NOMO-1 (cell line): Measurements from ENCODE around the gene DCLK1.

Source experiments
- DNase-seq, 2 experiments: peaks; one replicate each; lab custom pipeline; 2025; ENCODE audit not compliant: unreplicated experiment in 2 of 2; lab: John Stamatoyannopoulos, UW

The DCLK1 gene

DNA sequence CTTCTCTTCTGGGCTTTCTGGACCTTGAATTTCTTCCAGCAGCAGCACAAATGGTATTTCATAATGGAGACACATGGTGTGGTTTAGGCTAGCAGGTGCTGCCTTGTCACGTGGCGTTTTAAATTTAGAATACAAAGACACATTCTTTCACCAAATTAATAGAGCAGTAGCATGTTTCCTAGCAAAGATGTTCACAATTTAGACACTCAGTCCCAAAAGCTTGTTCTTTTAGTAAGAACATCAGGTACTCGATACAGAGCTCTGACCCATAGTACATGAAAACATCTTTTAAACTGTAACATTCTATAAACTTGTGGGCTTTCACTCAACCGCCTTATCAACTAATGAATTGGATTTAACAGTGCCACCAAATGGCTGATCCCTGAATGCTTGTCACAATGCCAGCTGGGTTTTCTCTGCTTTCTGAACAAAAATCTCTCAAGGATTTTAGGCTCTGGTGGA lies 290.1 kb downstream of the DCLK1 start:
- DNase-seq, result no peak

- no peak for DNase-seq
Observed at GRCh38 chr13:35839806-35840205, 291.4 kb downstream of the DCLK1 start.

DNA sequence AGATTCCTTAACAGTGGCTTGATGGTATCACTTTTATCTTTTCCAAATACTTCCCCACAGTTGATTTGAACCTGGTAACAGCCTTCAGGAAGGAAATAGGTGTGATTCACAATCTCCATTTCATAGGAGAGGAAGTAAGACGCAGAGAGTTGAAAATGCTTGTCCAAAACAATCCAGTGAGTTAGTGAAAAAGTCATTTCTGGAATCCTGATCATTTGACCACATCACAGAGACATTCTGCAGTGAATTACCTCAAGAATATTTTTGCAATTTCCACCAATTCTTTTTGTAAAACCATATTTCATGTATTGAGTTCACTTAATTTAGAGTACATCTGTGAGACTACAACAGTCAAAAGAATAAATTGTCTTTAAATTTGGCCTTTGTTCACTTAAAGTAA lies 292.8 kb downstream of the DCLK1 start:
- DNase-seq, result no peak

- no peak for DNase-seq
Observed at GRCh38 chr13:35836446-35836845, 294.7 kb downstream of the DCLK1 start.

GRCh38 chr13:35835989-35836388 lies 295.2 kb downstream of the DCLK1 start:
- DNase-seq, result no peak

GRCh38 chr13:35833608-35834275 lies 297.4 kb downstream of the DCLK1 start:
- no peak for DNase-seq

- DNase-seq, result no peak
Observed at GRCh38 chr13:35833031-35833430, 298.2 kb downstream of the DCLK1 start.

GRCh38 chr13:35832551-35832950 lies 298.6 kb downstream of the DCLK1 start:
- no peak for DNase-seq

DNA sequence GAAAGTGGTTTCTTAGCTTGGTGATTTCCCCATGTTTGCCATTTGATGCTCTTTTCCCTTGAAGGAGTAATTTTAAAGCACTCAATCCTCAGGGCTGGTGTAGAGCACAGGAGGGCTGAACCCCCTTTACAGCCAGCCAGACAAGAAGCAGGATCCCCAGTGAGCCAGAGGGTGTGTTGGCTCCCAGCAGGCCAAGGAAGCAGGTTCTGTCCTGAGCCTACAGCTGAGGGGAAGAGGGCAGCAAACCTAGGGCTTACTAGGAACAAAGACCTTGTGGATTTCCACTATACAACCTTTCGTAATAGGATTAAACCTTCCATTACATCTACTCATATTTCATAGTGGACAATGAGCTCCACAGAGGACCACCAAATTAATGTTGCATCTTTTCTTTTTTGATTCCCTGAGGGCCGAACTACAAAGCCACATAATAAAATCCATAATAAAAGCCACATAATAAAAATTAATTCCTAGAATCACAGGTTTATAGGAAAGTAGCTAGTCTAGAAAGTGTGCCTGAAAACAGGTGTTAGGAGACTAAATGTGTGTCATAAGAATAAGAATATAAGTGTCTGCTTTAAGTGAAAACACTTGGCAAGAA lies 300.2 kb downstream of the DCLK1 start:
- no peak for DNase-seq

- no peak for DNase-seq
Observed at GRCh38 chr13:35826626-35827254, 304.4 kb downstream of the DCLK1 start.

DNA sequence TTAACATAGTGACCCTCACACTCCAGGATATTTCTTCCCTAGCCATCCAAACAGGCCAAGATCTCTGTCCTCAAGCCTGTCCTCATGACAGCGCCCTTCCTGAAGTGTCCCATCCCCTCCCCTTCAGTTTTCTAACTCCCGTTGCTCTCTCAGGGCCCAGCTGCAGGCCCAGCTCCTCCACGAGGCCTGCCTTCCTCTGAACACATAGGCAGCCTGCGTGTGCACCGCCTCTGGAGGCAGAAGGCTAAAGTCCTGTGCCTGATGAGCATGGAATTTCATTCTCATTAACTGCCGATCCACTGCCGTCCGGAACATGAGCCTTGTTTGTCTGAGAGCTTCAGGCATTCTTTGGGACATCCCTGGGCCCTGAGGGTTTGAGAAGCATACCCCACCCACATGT lies 306.4 kb downstream of the DCLK1 start:
- no peak for DNase-seq

GRCh38 chr13:35824395-35824794 lies 306.8 kb downstream of the DCLK1 start:
- no peak for DNase-seq

- DNase-seq, result no peak
Observed at GRCh38 chr13:35822666-35823065, 308.5 kb downstream of the DCLK1 start.

- DNase-seq, result no peak
Observed at GRCh38 chr13:35818633-35819067, 312.5 kb downstream of the DCLK1 start.

DNA sequence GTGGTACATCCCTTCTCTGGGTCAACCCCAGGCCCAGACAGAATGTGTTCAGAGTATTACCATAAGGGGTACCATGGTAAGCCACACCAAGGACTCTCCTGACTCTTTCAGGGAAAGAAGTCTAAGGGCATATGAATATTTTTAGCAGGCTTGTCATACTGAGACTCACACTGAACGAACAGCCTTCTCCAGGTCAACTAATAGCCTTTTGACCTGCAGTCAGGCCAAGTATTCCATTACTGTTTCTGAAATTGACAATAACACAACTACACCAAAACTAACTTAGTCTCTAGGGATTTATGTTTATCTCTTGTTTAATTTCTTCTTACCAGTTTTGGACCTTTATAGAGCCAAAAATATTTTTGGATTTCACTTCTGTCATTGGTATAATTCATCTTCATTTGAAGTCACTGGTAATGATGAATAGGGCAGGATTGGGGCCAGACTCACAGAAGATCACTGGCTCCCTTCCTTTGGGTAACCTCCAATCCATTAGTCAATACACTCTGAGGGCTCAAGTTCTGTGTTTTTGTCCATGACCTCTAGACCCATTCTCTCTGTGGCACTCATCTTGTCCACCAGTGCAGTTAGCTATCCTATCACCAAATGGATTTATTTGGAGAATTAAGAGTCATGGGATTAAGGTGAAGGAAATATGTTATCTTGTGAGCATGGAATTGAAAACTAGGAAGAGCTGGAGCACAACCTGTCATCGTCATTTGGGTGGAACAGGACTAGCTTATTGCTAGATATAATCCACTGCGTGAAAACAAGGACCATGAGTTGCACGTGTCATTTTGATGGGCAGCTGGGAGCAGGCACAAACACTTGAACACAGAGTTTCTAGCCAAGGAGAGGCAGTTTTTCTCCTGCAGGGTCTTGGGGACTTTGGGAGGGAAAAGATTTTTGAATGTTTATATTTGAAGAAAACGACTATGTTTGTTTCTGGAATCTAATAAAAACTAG lies 313.3 kb downstream of the DCLK1 start:
- no peak for DNase-seq

GRCh38 chr13:35814605-35815011 lies 316.6 kb downstream of the DCLK1 start:
- no peak for DNase-seq

- DNase-seq, result no peak
Observed at GRCh38 chr13:35812736-35813135, 318.4 kb downstream of the DCLK1 start.

DNA sequence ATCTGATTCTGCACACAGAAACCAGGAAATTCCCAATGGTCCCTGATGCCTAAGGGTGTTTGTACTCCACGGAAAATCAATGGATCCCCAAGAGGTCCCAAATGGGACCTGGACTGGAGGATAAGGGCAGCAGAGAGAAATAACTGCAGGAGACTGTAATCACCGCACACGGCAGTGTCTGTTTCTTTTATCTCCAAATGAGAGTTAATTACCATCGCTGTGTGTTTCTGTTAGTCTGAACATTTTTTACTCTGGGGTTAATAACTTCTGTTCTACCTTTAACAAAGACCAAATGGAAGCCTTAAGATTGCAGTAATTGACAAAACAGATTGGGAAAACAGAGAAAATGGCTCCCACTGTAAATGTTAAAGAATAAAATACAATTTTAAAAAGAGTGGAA lies 320.9 kb downstream of the DCLK1 start:
- no peak for DNase-seq

- DNase-seq, result no peak
Observed at GRCh38 chr13:35808846-35809245, 322.3 kb downstream of the DCLK1 start.

- no peak for DNase-seq
Observed at GRCh38 chr13:35804901-35805300, 326.3 kb downstream of the DCLK1 start.

DNA sequence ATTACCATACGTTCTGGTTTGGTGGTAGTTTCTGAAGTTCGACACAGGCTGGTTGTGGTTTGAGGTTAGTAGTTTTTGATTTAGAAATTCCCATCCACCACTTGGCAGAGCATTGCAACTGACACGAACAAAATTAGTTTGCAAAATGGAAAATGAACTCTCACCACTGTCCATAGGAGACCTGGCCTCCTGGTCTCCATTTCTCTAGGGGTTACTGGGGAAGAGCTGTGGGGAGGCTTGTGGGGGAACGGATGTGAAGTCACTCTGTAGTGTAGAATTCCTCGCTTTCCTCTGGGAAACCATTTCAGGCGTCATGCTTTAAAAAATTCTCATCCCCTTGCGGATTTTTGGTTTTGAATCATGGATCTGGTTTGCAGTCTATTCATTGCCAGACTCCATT lies 333.2 kb downstream of the DCLK1 start:
- DNase-seq, result no peak
